Stimulated activated CD4-positive, alpha-beta T cell treated with anti-CD3 and anti-CD28 coated beads, Interleukin-1b, Interleukin-23, amount 100 ng/mL, for 1 hour (primary cell): ENCODE measurements around the gene ZNF396.

ENCODE experiments used
- DNase-seq, 2 donors: peaks; one replicate each; pipeline ENCODE4 v3.0.0-alpha.2; 2020; ENCODE audit warnings: low read depth in 2 of 2

ZNF396 gene

DNA sequence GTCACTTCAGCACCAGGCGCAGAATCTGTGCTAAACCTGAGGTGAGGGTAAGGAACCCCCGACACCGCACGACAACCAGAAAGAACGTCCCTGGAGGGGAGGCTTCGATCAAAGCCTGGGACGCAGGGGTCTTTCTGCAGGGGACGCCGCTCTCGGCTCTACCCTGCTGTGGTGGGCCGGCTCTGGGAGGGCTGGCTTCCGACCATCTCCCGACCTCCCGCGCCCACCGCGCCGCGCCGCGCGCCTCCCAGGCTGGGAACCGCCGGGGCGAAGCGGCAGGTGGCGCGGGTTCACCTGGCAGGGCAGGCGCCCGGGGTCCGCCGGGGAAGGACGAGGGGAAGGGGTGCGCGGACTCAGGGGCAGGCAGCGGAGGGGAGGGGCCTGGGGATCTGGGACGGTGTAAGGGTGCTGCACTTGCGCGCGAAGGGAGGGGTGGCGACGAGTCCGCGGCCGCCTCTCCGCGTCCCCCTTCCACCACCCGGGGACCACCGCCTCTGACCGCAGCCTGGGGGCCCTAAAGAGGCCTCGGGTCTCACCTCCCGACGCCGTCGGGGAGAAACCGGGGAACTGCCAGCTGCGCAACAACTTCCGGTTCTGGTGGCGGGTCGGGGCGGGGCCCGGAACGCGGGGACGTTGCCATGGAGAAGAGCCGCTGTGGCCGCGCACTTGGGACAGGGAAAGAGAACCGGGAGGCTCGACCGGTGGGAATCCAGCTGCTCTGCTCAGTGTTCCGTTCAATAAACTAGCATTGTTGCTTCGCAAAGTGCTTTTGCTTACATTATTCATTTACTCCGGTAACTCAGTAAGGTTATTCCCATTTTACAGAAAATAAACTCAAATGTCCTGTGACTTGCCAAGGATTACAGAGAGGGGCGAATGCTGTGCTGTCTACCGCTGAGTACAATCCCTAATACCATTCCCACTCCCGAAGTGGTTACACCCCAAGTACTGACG is at the start of gene ZNF396:
Gene ZNF396 (minus strand): TSS at position 596 of the 954 bp plus-strand sequence. CDS start 3,045 bp downstream, outside the sequence.
- peak; percentile 23 to 42 for DNase-seq

DNA sequence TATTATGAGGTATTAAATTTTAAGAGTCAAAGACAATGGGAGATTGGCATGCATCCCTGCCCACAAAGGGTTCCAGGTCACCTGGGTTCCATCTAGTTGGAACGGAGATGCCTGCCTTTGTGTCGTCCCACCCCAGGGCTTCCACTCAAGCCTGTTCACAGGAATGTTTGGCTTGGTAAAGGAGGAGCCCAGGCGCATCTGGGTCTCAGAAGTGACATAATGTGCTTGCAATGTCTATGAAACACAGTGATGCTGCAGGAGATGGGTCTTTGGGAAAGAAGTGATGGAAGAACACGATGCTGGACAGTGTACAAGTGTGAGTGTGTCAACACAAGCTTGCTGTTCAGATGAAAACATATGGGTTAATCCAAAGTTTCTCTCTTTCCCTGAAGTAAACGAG is 49.6 kb upstream of the ZNF396 start:
- DNase-seq = no peak

GRCh38 chr18:35424356-35424755 is 47.2 kb upstream of the ZNF396 start:
- DNase-seq = no peak

GRCh38 chr18:35422237-35422636 is 45.1 kb upstream of the ZNF396 start:
- no peak for DNase-seq

GRCh38 chr18:35418610-35419009 is 41.5 kb upstream of the ZNF396 start:
- no peak for DNase-seq

DNA sequence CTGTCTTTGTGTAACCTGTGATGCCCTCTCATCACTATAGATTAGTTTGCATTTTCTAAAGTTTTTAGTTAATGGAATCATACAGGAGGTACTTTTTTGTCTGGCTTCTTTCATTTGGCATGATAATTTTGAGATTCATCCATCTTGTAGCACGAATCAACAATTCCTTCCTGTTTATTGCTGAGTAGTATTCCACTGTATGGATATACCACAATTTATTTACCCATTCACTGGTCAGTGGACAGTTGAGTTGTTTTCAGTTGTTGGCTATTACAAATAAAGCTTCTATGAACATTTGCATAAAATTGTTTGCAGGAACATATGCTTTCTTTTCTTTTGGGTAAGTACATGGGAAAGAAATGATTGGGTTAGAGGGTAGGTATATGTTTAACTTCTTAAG is 40.1 kb upstream of the ZNF396 start:
- DNase-seq = no peak

GRCh38 chr18:35415511-35416073 is 38.5 kb upstream of the ZNF396 start:
- DNase-seq = no peak

- no peak for DNase-seq
Measured at GRCh38 chr18:35413163-35413511, 36.0 kb upstream of the ZNF396 start.

GRCh38 chr18:35411625-35412351 is 34.7 kb upstream of the ZNF396 start:
- no peak for DNase-seq

GRCh38 chr18:35410561-35410960 is 33.4 kb upstream of the ZNF396 start:
- DNase-seq = no peak

DNA sequence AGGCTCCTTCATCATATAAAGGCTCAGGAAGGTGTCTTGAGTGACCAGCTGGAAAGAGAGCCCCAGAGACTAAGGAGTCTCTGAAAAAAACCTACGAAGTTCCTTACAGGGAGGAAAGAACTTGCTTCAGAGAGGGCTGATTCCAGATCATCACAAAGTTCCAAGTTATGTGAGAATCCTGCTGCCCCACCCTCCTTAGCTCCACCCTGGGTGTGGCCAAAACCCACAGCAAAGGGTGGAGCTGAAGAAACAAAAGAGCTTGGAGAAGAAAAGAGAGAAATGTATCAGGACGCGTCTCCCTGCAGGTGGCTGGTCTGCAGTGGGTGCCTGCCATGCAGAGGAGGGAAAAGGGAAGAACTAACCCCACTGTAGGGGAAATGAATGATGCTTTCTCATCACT is 32.8 kb upstream of the ZNF396 start:
- no peak for DNase-seq

DNA sequence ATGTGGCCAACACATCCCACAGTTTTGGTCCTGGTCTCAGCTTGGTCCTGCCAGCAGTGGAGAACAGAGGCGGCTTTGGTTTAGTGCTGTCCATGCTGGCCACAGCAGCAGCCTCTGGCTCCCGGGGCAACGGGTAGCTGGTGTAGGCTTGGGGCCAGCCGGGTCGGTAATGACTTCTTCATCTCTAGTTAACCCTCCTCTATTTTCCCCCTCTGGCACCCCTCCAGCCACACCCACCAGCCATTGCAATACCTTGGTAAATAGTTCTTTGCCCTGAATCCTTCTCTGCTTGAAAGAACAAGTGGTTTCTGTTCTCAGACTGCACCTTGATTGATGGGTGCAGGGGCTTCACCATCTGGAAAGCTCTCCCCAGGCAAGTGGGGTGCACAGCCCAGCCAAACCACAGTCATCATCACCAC is 31.7 kb upstream of the ZNF396 start:
- DNase-seq = no peak

- no peak for DNase-seq
Measured at GRCh38 chr18:35407871-35408481, 30.8 kb upstream of the ZNF396 start.

GRCh38 chr18:35406666-35407065 is 29.5 kb upstream of the ZNF396 start:
- DNase-seq = no peak

GRCh38 chr18:35397976-35398375 is 20.8 kb upstream of the ZNF396 start:
- no peak for DNase-seq

GRCh38 chr18:35393716-35394115 is 16.6 kb upstream of the ZNF396 start:
- no peak for DNase-seq

GRCh38 chr18:35392375-35392774 is 15.2 kb upstream of the ZNF396 start:
- DNase-seq = no peak

- no peak for DNase-seq
Measured at GRCh38 chr18:35390951-35391700, 14.0 kb upstream of the ZNF396 start.

- DNase-seq = no peak
Measured at GRCh38 chr18:35389095-35389618, 12.0 kb upstream of the ZNF396 start.

- DNase-seq = no peak
Measured at GRCh38 chr18:35387152-35387571, 10.0 kb upstream of the ZNF396 start.

- no peak for DNase-seq
Measured at GRCh38 chr18:35386600-35387100, 9.5 kb upstream of the ZNF396 start.
